MM.1S (cell line): ENCODE results near the gene SMPDL3B.

Source experiments
- EZH2 ChIP-seq: fragments of 300-600 bp; sonication (generic); optimal IDR thresholded peaks from 2 replicates; pipeline ENCODE3; 2017; ENCODE audit warnings: low read depth, mild to moderate bottlenecking, antibody characterized with exemption, low read length, mixed read lengths
- EZH2phosphoT487 ChIP-seq: fragments of 300-600 bp; sonication (generic); IDR thresholded peaks from 2 replicates; pipeline ENCODE4 v1.6.1; 2018; ENCODE audit warnings: antibody characterized with exemption, low read length
- TF ChIP-seq, protein P1 (sequence below): fragments of 300-600 bp; sonication (generic); IDR thresholded peaks from 2 replicates; pipeline ENCODE4 v1.5.1; 2016; ENCODE audit warnings: antibody characterized with exemption, low read length, mixed read lengths

DNA sequence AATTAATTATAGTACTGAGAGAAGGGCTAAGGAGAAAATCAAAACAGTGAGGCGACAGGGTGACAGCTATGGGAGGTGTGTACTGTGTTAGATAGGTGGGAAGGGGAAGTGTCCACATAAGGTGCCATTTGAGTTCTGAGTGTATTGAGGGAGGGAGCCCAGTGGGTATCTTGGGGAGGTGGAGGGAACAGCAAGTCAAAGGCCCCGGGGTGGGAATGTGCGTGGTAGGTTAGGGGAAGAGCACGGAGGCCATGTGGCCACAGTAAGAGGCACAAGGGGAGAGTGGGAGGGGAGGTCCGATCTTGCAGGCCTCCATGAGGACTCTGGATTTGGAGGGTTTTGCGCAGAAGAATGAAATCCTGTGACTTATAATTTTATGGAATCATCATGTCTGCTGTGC lies 22.0 kb downstream of the SMPDL3B start:
- TF ChIP-seq, protein P1, sequence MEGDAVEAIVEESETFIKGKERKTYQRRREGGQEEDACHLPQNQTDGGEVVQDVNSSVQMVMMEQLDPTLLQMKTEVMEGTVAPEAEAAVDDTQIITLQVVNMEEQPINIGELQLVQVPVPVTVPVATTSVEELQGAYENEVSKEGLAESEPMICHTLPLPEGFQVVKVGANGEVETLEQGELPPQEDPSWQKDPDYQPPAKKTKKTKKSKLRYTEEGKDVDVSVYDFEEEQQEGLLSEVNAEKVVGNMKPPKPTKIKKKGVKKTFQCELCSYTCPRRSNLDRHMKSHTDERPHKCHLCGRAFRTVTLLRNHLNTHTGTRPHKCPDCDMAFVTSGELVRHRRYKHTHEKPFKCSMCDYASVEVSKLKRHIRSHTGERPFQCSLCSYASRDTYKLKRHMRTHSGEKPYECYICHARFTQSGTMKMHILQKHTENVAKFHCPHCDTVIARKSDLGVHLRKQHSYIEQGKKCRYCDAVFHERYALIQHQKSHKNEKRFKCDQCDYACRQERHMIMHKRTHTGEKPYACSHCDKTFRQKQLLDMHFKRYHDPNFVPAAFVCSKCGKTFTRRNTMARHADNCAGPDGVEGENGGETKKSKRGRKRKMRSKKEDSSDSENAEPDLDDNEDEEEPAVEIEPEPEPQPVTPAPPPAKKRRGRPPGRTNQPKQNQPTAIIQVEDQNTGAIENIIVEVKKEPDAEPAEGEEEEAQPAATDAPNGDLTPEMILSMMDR = no peak
- TF ChIP-seq EZH2 = no peak
- TF ChIP-seq EZH2phosphoT487 = no peak
